OCI-LY3 (cell line): Measurements from ENCODE around the gene PRKCE.
A peak's percentile ranks its signal among the peaks of the same experiment; 100 is the strongest.

Experiments
- H2AFZ ChIP-seq: fragments of 200-600, 300-600 bp; shearing (Covaris generic); 2 replicates; pipeline ENCODE4 v1.6.0; 2014; ENCODE audit warnings: antibody characterized with exemption, low read depth, low read length
- H3K27ac ChIP-seq: fragments of 200-600, 300-600 bp; sonication (generic); 2 replicates; pipeline ENCODE4 v1.5.1; 2014; ENCODE audit warnings: mild to moderate bottlenecking, low read length, moderate library complexity, mixed read lengths
- H3K27me3 ChIP-seq: fragments of 200-600, 300-600 bp; sonication (generic); 2 replicates; pipeline ENCODE4 v1.6.1; 2014; ENCODE audit warnings: low read depth, low read length, mixed read lengths
- H3K36me3 ChIP-seq: fragments of 200-600, 300-600 bp; sonication (generic); replicated peaks from 2 replicates; pipeline ENCODE3; 2014; ENCODE audit warnings: low read depth, low read length, mixed read lengths
- H3K4me1 ChIP-seq: fragments of 300-600, 200-600 bp; sonication (generic); 2 replicates; pipeline ENCODE4 v1.6.1; 2014; ENCODE audit warnings: low read length, mixed read lengths
- H3K4me2 ChIP-seq: fragments of 200-600, 300-600 bp; sonication (generic); 2 replicates; pipeline ENCODE4 v1.6.1; 2014; ENCODE audit warnings: low read length, mixed read lengths
- H3K4me3 ChIP-seq: fragments of 300-600, 200-600 bp; sonication (generic); 2 replicates; pipeline ENCODE4 v1.5.1; 2014; ENCODE audit warnings: antibody characterized with exemption, mild to moderate bottlenecking, low read length, moderate library complexity
- H3K79me2 ChIP-seq: fragments of 300-600, 200-600 bp; shearing (Covaris generic); 2 replicates; pipeline ENCODE4 v1.6.1; 2014; ENCODE audit warnings: mild to moderate bottlenecking, low read length, mixed read lengths
- H3K9ac ChIP-seq: fragments of 300-600, 200-600 bp; shearing (Covaris generic); 2 replicates; pipeline ENCODE4 v1.6.0; 2014; ENCODE audit warnings: mild to moderate bottlenecking, low read length, moderate library complexity
- H3K9me3 ChIP-seq: fragments of 200-600, 300-600 bp; shearing (Covaris generic); 2 replicates; pipeline ENCODE4 v1.6.1; 2014; ENCODE audit warnings: low read length, mixed read lengths; ENCODE audit not compliant: insufficient read depth
- H4K20me1 ChIP-seq: fragments of 200-600, 300-600 bp; sonication (generic); 2 replicates; pipeline ENCODE4 v1.6.1; 2016; ENCODE audit warnings: low read length, mixed read lengths; ENCODE audit not compliant: insufficient read depth
- EZH2phosphoT487 ChIP-seq: fragments of 200-600 bp; shearing (Covaris generic); IDR thresholded peaks from 2 replicates; pipeline ENCODE4 v1.6.1; 2018; ENCODE audit warnings: antibody characterized with exemption, mixed run types, low read depth
- TF ChIP-seq, protein P1 (sequence below): fragments of 200-600, 300-600 bp; sonication (generic); IDR thresholded peaks from 2 replicates; pipeline ENCODE4 v1.5.1; 2014; ENCODE audit warnings: antibody characterized with exemption, low read length, low read depth

The PRKCE gene

GRCh38 chr2:45640576-45640975 lies 10.9 kb upstream of the PRKCE start:
- H3K9me3 ChIP-seq: no peaks in the 10 kb centered on the region
- no peaks in the 10 kb centered on the region for H3K36me3 ChIP-seq
- H3K4me1 ChIP-seq: peaks cover 9% of the 10 kb centered on the region
- no peak overlapping the region for H2AFZ ChIP-seq
- no peaks in the 10 kb centered on the region for H4K20me1 ChIP-seq
- TF ChIP-seq, protein P1, sequence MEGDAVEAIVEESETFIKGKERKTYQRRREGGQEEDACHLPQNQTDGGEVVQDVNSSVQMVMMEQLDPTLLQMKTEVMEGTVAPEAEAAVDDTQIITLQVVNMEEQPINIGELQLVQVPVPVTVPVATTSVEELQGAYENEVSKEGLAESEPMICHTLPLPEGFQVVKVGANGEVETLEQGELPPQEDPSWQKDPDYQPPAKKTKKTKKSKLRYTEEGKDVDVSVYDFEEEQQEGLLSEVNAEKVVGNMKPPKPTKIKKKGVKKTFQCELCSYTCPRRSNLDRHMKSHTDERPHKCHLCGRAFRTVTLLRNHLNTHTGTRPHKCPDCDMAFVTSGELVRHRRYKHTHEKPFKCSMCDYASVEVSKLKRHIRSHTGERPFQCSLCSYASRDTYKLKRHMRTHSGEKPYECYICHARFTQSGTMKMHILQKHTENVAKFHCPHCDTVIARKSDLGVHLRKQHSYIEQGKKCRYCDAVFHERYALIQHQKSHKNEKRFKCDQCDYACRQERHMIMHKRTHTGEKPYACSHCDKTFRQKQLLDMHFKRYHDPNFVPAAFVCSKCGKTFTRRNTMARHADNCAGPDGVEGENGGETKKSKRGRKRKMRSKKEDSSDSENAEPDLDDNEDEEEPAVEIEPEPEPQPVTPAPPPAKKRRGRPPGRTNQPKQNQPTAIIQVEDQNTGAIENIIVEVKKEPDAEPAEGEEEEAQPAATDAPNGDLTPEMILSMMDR: no peak
- no peak for TF ChIP-seq EZH2phosphoT487
- H3K27ac ChIP-seq: no peak overlapping the region
- H3K9ac ChIP-seq: no peak overlapping the region
- peaks cover 52% of the 10 kb centered on the region for H3K27me3 ChIP-seq
- H3K4me3 ChIP-seq: no peak overlapping the region
- no peak overlapping the region for H3K4me2 ChIP-seq
- H3K79me2 ChIP-seq: no peaks in the 10 kb centered on the region

DNA sequence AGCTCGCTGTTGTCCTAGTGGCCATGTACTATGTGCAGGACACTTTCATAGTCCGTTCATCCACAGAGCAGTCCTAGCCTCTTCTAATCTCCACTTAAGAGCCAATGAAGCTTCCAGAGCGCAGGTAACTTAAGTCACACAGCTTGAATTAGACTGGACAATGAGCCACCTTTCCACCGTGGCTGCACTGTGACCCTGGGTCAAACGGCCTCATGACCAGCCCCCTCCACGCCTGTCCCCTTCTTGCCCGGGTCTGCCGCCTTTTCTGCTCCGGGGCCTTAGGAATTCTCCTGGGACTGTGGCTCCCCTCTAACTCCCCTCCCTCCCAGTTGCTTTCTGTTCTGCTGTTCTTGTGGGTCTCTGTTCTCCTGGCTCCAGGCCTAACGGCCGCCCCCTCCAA lies 8.4 kb upstream of the PRKCE start:
- Histone ChIP-seq H3K79me2 (no peaks in the 10 kb centered on the region), H3K36me3 (no peaks in the 10 kb centered on the region), H3K27ac (no peak overlapping the region), H2AFZ (peak overlapping the region; percentile 69), H3K27me3 (peaks cover 49% of the 10 kb centered on the region), H3K9ac (peak overlapping the region; percentile 65), H4K20me1 (no peaks in the 10 kb centered on the region), H3K4me1 (peaks cover 4% of the 10 kb centered on the region), H3K9me3 (no peaks in the 10 kb centered on the region), H3K4me3 (peak overlapping the region; percentile 75), H3K4me2 (peak overlapping the region; percentile 76)
- no peak for TF ChIP-seq EZH2phosphoT487
- TF ChIP-seq, protein P1: no peak

- H4K20me1 ChIP-seq: no peaks in the 10 kb centered on the region
- H3K4me3 ChIP-seq: peak overlapping the region; percentile 75
- peak overlapping the region; percentile 76 for H3K4me2 ChIP-seq
- no peaks in the 10 kb centered on the region for H3K9me3 ChIP-seq
- TF ChIP-seq, protein P1: peak; percentile 86
- no peak for TF ChIP-seq EZH2phosphoT487
- peaks cover 49% of the 10 kb centered on the region for H3K27me3 ChIP-seq
- H3K4me1 ChIP-seq: peaks cover 4% of the 10 kb centered on the region
- H3K79me2 ChIP-seq: no peaks in the 10 kb centered on the region
- H3K9ac ChIP-seq: peak overlapping the region; percentile 65
- peak overlapping the region; percentile 69 for H2AFZ ChIP-seq
- H3K36me3 ChIP-seq: no peaks in the 10 kb centered on the region
- H3K27ac ChIP-seq: no peak overlapping the region
These were observed 7.6 kb upstream of the PRKCE start for GRCh38 chr2:45643543-45644542.

GRCh38 chr2:45646289-45646688 lies 5.2 kb upstream of the PRKCE start:
- no peak overlapping the region for H3K4me2 ChIP-seq

More at GRCh38 chr2:45646289-45646688, 5.2 kb upstream of the PRKCE start:
- Histone ChIP-seq H3K9ac (no peak overlapping the region), H3K4me3 (no peak overlapping the region), H3K9me3 (no peaks in the 10 kb centered on the region), H4K20me1 (no peaks in the 10 kb centered on the region), H3K79me2 (no peaks in the 10 kb centered on the region), H3K27me3 (peaks cover 40% of the 10 kb centered on the region), H3K27ac (no peak overlapping the region), H2AFZ (no peak overlapping the region), H3K4me1 (peaks cover 9% of the 10 kb centered on the region), H3K36me3 (no peaks in the 10 kb centered on the region)
- TF ChIP-seq, protein P1: no peak
- no peak for TF ChIP-seq EZH2phosphoT487
